WTC11 (cell line): ENCODE measurements around the gene SLC6A16. TPM values are rescaled to one million over a fixed set of nuclear protein-coding genes. Genes with fewer than 3 reads are reported as not detected.

Experiments
- ATAC-seq: fragments of 200-7000 bp; cut with Tn5 transposase; 2 replicates; pipeline ENCODE4 v1.10.0; 2021; ENCODE audit warnings: mild to moderate bottlenecking, moderate library complexity
- CTCF ChIA-PET: fragments of 300-600 bp; sonication (Branson Sonifier 250); formaldehyde crosslinking; loops from one replicate; lab custom pipeline; 2021; ENCODE audit warnings: antibody characterized with exemption; lab: Charles Lee
- POLR2A ChIA-PET: fragments of 350-600 bp; sonication (Branson Sonifier 250); formaldehyde crosslinking; loops from one replicate; lab custom pipeline; 2021; ENCODE audit warnings: antibody characterized with exemption; lab: Charles Lee
- DNase-seq: peaks from one replicate; pipeline ENCODE4 v3.0.0; 2021; ENCODE audit warnings: low spot score
- H3K27ac Mint-ChIP-seq: 2 replicates; pipeline ENCODE4 v1.8.0; 2021; ENCODE audit warnings: mixed read lengths
- H3K27me3 Mint-ChIP-seq: 2 replicates; pipeline ENCODE4 v1.8.0; 2021; ENCODE audit warnings: low read depth, mild to moderate bottlenecking, moderate library complexity, mixed read lengths
- H3K36me3 Mint-ChIP-seq: 2 replicates; pipeline ENCODE4 v1.8.0; 2021; ENCODE audit warnings: mixed read lengths
- H3K4me1 Mint-ChIP-seq: 2 replicates; pipeline ENCODE4 v1.8.0; 2022; ENCODE audit warnings: mixed read lengths
- H3K4me3 Mint-ChIP-seq: 2 replicates; pipeline ENCODE4 v1.8.0; 2021; ENCODE audit warnings: mild to moderate bottlenecking, moderate library complexity, mixed read lengths
- H3K9me3 Mint-ChIP-seq: 2 replicates; pipeline ENCODE4 v1.8.0; 2021; ENCODE audit warnings: mixed read lengths
- ARID4B ChIP-seq: sonication (generic); formaldehyde crosslinking; IDR thresholded peaks from 2 replicates; pipeline ENCODE4 v1.8.0; 2023; ENCODE audit warnings: missing genetic modification reagents, mild to moderate bottlenecking, borderline replicate concordance
- CREM ChIP-seq: sonication (generic); formaldehyde crosslinking; IDR thresholded peaks from 2 replicates; pipeline ENCODE4 v1.8.1; 2022; ENCODE audit warnings: mild to moderate bottlenecking, missing genetic modification reagents, moderate library complexity
- EMX1 ChIP-seq: fragments of 250-450 bp; sonication (Bioruptor Pico); IDR thresholded peaks from 2 replicates; pipeline ENCODE4 v1.8.0; 2021; ENCODE audit warnings: mild to moderate bottlenecking
- ERG ChIP-seq: fragments of 250-450 bp; sonication (Bioruptor Pico); IDR thresholded peaks from 2 replicates; pipeline ENCODE4 v1.8.0; 2021; ENCODE audit warnings: mild to moderate bottlenecking
- NR3C1 ChIP-seq: sonication (generic); formaldehyde crosslinking; conservative IDR thresholded peaks from 2 replicates; pipeline ENCODE4 v1.8.1; 2023; ENCODE audit warnings: low read depth, mild to moderate bottlenecking, missing genetic modification reagents
- PRRX2 ChIP-seq: fragments of 250-450 bp; sonication (Bioruptor Pico); IDR thresholded peaks from 2 replicates; pipeline ENCODE4 v1.8.0; 2021; ENCODE audit warnings: mild to moderate bottlenecking
- SMAD4 ChIP-seq: sonication (generic); formaldehyde crosslinking; IDR thresholded peaks from 2 replicates; pipeline ENCODE4 v1.8.0; 2022; ENCODE audit warnings: mild to moderate bottlenecking, missing genetic modification reagents
- SP1 ChIP-seq: sonication (generic); formaldehyde crosslinking; conservative IDR thresholded peaks from 2 replicates; pipeline ENCODE4 v1.8.1; 2022; ENCODE audit warnings: missing genetic modification reagents
- STAT6 ChIP-seq: sonication (generic); formaldehyde crosslinking; conservative IDR thresholded peaks from 2 replicates; pipeline ENCODE4 v1.8.1; 2023; ENCODE audit warnings: mild to moderate bottlenecking, low read depth, missing genetic modification reagents, moderate library complexity
- TEAD1 ChIP-seq: sonication (generic); formaldehyde crosslinking; IDR thresholded peaks from 2 replicates; pipeline ENCODE4 v1.8.0; 2022; ENCODE audit warnings: mild to moderate bottlenecking, missing genetic modification reagents
- TP53 ChIP-seq: sonication (generic); formaldehyde crosslinking; IDR thresholded peaks from 2 replicates; pipeline ENCODE4 v1.8.1; 2023; ENCODE audit warnings: mild to moderate bottlenecking, missing genetic modification reagents
- ZNF263 ChIP-seq: sonication (generic); formaldehyde crosslinking; IDR thresholded peaks from 2 replicates; pipeline ENCODE4 v1.8.1; 2022; ENCODE audit warnings: low read depth, mild to moderate bottlenecking, moderate library complexity, missing genetic modification reagents
- ZNF423 ChIP-seq: fragments of 250-450 bp; sonication (Bioruptor Pico); IDR thresholded peaks from 2 replicates; pipeline ENCODE4 v2.1.2; 2022; ENCODE audit warnings: mild to moderate bottlenecking, moderate library complexity
- total RNA-seq: library from RNA; stranded (reverse); gene quantifications from 3 replicates; pipeline ENCODE4 v1.2.3, GENCODE V29; 2021
- TF ChIP-seq, protein P1 (sequence below): sonication (generic); formaldehyde crosslinking; IDR thresholded peaks from 2 replicates; pipeline ENCODE4 v1.8.1; 2023; ENCODE audit warnings: mild to moderate bottlenecking, moderate library complexity, missing genetic modification reagents
- TF ChIP-seq, protein P2 (sequence below): sonication (generic); formaldehyde crosslinking; IDR thresholded peaks from 2 replicates; pipeline ENCODE4 v1.8.0; 2022; ENCODE audit warnings: mild to moderate bottlenecking, missing genetic modification reagents
- TF ChIP-seq, protein P3 (sequence below): sonication (generic); formaldehyde crosslinking; IDR thresholded peaks from 2 replicates; pipeline ENCODE4 v1.8.1; 2023; ENCODE audit warnings: mild to moderate bottlenecking, missing genetic modification reagents
- TF ChIP-seq, protein P4 (sequence below): fragments of 250-450 bp; sonication (Bioruptor Pico); IDR thresholded peaks from 2 replicates; pipeline ENCODE4 v1.9.0; 2021; ENCODE audit warnings: moderate library complexity, mild to moderate bottlenecking, inconsistent platforms, borderline replicate concordance
- TF ChIP-seq, protein P5 (sequence below): fragments of 250-450 bp; sonication (Bioruptor Pico); IDR thresholded peaks from 2 replicates; pipeline ENCODE4 v1.9.0; 2021; ENCODE audit warnings: mild to moderate bottlenecking
- TF ChIP-seq, protein P6 (sequence below): sonication (generic); formaldehyde crosslinking; IDR thresholded peaks from 2 replicates; pipeline ENCODE4 v1.8.0; 2022; ENCODE audit warnings: mild to moderate bottlenecking, missing genetic modification reagents

Gene SLC6A16
- total RNA-seq, 1 experiment from 2014 or later, result 1.5 TPM

GRCh38 chr19:49340865-49341718, 16.1 kb upstream of the SLC6A16 start:
- ChIA-PET CTCF (interaction anchor here (1.0 to 3.5 kb wide), 5 partner anchors 13 to 227 kb away, joined by 3 to 20 read pairs (median 11); partner anchors contain the start of gene LIN7B), POLR2A (no interaction called here)
- ATAC-seq (no peak), DNase-seq (no peak)
- Mint-ChIP-seq H3K36me3 (peaks cover 55% of the 10 kb centered on the region), H3K9me3 (no peaks in the 10 kb centered on the region), H3K27me3 (peaks cover 27% of the 10 kb centered on the region), H3K4me3 (no peak overlapping the region), H3K27ac (no peak overlapping the region), H3K4me1 (peaks cover 20% of the 10 kb centered on the region)
- no peak for TF ChIP-seq CREM (CRISPR knock-in tag)
- no peak for TF ChIP-seq SMAD4 (CRISPR knock-in tag)
- no peak for TF ChIP-seq ZNF263 (CRISPR knock-in tag)
- no peak for TF ChIP-seq EMX1 (CRISPR knock-in tag)
- TF ChIP-seq ERG (CRISPR knock-in tag), result no peak
- TF ChIP-seq, protein P1, sequence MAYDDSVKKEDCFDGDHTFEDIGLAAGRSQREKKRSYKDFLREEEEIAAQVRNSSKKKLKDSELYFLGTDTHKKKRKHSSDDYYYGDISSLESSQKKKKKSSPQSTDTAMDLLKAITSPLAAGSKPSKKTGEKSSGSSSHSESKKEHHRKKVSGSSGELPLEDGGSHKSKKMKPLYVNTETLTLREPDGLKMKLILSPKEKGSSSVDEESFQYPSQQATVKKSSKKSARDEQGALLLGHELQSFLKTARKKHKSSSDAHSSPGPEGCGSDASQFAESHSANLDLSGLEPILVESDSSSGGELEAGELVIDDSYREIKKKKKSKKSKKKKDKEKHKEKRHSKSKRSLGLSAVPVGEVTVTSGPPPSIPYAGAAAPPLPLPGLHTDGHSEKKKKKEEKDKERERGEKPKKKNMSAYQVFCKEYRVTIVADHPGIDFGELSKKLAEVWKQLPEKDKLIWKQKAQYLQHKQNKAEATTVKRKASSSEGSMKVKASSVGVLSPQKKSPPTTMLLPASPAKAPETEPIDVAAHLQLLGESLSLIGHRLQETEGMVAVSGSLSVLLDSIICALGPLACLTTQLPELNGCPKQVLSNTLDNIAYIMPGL (CRISPR knock-in tag), result no peak
- TF ChIP-seq, protein P2, sequence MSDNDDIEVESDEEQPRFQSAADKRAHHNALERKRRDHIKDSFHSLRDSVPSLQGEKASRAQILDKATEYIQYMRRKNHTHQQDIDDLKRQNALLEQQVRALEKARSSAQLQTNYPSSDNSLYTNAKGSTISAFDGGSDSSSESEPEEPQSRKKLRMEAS (CRISPR knock-in tag), result no peak
- TF ChIP-seq, protein P3, sequence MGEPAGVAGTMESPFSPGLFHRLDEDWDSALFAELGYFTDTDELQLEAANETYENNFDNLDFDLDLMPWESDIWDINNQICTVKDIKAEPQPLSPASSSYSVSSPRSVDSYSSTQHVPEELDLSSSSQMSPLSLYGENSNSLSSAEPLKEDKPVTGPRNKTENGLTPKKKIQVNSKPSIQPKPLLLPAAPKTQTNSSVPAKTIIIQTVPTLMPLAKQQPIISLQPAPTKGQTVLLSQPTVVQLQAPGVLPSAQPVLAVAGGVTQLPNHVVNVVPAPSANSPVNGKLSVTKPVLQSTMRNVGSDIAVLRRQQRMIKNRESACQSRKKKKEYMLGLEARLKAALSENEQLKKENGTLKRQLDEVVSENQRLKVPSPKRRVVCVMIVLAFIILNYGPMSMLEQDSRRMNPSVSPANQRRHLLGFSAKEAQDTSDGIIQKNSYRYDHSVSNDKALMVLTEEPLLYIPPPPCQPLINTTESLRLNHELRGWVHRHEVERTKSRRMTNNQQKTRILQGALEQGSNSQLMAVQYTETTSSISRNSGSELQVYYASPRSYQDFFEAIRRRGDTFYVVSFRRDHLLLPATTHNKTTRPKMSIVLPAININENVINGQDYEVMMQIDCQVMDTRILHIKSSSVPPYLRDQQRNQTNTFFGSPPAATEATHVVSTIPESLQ (CRISPR knock-in tag), result no peak
- TF ChIP-seq, protein P4, sequence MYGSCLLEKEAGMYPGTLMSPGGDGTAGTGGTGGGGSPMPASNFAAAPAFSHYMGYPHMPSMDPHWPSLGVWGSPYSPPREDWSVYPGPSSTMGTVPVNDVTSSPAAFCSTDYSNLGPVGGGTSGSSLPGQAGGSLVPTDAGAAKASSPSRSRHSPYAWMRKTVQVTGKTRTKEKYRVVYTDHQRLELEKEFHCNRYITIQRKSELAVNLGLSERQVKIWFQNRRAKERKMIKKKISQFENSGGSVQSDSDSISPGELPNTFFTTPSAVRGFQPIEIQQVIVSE (CRISPR knock-in tag), result no peak
- no peak for TF ChIP-seq NR3C1 (CRISPR knock-in tag)
- TF ChIP-seq, protein P5, sequence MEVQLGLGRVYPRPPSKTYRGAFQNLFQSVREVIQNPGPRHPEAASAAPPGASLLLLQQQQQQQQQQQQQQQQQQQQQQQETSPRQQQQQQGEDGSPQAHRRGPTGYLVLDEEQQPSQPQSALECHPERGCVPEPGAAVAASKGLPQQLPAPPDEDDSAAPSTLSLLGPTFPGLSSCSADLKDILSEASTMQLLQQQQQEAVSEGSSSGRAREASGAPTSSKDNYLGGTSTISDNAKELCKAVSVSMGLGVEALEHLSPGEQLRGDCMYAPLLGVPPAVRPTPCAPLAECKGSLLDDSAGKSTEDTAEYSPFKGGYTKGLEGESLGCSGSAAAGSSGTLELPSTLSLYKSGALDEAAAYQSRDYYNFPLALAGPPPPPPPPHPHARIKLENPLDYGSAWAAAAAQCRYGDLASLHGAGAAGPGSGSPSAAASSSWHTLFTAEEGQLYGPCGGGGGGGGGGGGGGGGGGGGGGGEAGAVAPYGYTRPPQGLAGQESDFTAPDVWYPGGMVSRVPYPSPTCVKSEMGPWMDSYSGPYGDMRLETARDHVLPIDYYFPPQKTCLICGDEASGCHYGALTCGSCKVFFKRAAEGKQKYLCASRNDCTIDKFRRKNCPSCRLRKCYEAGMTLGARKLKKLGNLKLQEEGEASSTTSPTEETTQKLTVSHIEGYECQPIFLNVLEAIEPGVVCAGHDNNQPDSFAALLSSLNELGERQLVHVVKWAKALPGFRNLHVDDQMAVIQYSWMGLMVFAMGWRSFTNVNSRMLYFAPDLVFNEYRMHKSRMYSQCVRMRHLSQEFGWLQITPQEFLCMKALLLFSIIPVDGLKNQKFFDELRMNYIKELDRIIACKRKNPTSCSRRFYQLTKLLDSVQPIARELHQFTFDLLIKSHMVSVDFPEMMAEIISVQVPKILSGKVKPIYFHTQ, result no peak
- TF ChIP-seq TEAD1 (CRISPR knock-in tag), result no peak
- TF ChIP-seq SP1 (CRISPR knock-in tag), result no peak
- TF ChIP-seq PRRX2 (CRISPR knock-in tag), result no peak
- no peak for TF ChIP-seq ARID4B (CRISPR knock-in tag)
- no peak for TF ChIP-seq TP53
- TF ChIP-seq ZNF423, result no peak
- no peak for TF ChIP-seq STAT6 (CRISPR knock-in tag)
- TF ChIP-seq, protein P6, sequence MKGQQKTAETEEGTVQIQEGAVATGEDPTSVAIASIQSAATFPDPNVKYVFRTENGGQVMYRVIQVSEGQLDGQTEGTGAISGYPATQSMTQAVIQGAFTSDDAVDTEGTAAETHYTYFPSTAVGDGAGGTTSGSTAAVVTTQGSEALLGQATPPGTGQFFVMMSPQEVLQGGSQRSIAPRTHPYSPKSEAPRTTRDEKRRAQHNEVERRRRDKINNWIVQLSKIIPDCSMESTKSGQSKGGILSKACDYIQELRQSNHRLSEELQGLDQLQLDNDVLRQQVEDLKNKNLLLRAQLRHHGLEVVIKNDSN (CRISPR knock-in tag), result no peak
